Urinary bladder (tissue), 4 donors: ENCODE measurements around the gene TBL3. TPM values are rescaled to one million over a fixed set of nuclear protein-coding genes. Genes with fewer than 3 reads are reported as not detected.
A peak's percentile ranks its signal among the peaks of the same experiment; 100 is the strongest.

Experiments
- DNase-seq: peaks from one replicate; pipeline ENCODE4 v3.0.0-alpha.2; 2015; ENCODE audit errors: extremely low spot score
- H3K27ac ChIP-seq: one replicate; pipeline ENCODE4 v1.5.1; 2013; ENCODE audit warnings: low read depth, mild to moderate bottlenecking, moderate library complexity
- H3K36me3 ChIP-seq: one replicate; pipeline ENCODE4 v1.6.1; 2013; ENCODE audit warnings: mild to moderate bottlenecking, moderate library complexity; ENCODE audit not compliant: insufficient read depth
- H3K4me1 ChIP-seq: one replicate; pipeline ENCODE4 v1.6.1; 2013; ENCODE audit warnings: mild to moderate bottlenecking, moderate library complexity; ENCODE audit not compliant: insufficient read depth
- H3K4me3 ChIP-seq: one replicate; pipeline ENCODE4 v1.5.1; 2013; ENCODE audit warnings: low read depth, low read length
- WGBS: extraction: QIAGEN DNeasy Blood & Tissue Kit; methylation state at CpG from one replicate; pipeline ENCODE4 v1.1.7; 2013; 5-methylcytosine and 5-hydroxymethylcytosine counted together
- polyA plus RNA-seq: library from polyadenylated mRNA; stranded (reverse); fragments of 200-250 nt; gene quantifications from one replicate; pipeline ENCODE4 v1.2.3, GENCODE V29; 2013
- total RNA-seq: library from RNA; depleted of rRNA; stranded (reverse); fragments of >200 nt; gene quantifications from one replicate; pipeline ENCODE4 v1.2.3, GENCODE V29; 2014
- donor health status: healthy with polysubstance abuse.
- donor health status: healthy.

TBL3 gene
- total and polyA plus RNA-seq, 2 donors: 10.9 to 50.6 TPM

- under 1% methylated on average over 97 of the region's 97 CpGs for WGBS
- no peaks in the 10 kb centered on the region for H3K36me3 ChIP-seq
- H3K27ac ChIP-seq: peak within 1 kb of the TSS; percentile 90
- no peaks in the 10 kb centered on the region for H3K4me1 ChIP-seq
- peak; percentile 96 for DNase-seq
- H3K4me3 ChIP-seq: peak within 1 kb of the TSS; percentile 68
Measured at GRCh38 chr16:1964506-1965395, 7.1 kb upstream of the TBL3 start, which contains the start of gene RPS2. Gene RPS2 (minus strand): TSS chr16:1964826. CDS start chr16:1964625, 201 bp downstream.

- WGBS: 22% methylated on average over 24 of the region's 24 CpGs
Measured at GRCh38 chr16:1965396-1966001, 6.4 kb upstream of the TBL3 start.

GRCh38 chr16:1966460-1966859 lies 5.4 kb upstream of the TBL3 start, which contains the start of gene RNF151:
Gene RNF151 (plus strand): TSS chr16:1966856. CDS start chr16:1966882, 26 bp downstream.
- peaks cover 1% of the 10 kb centered on the region for H3K4me1 ChIP-seq
- no peaks in the 10 kb centered on the region for H3K36me3 ChIP-seq
- no peak within 1 kb of the TSS for H3K27ac ChIP-seq
- DNase-seq: no peak
- WGBS: 97% methylated on average over 6 of the region's 6 CpGs
- no peak within 1 kb of the TSS for H3K4me3 ChIP-seq

More at GRCh38 chr16:1965396-1966001, 6.4 kb upstream of the TBL3 start:
- Histone ChIP-seq H3K27ac (peak overlapping the region; percentile 90), H3K36me3 (no peaks in the 10 kb centered on the region), H3K4me1 (no peaks in the 10 kb centered on the region), H3K4me3 (peak overlapping the region; percentile 68)
- no peak for DNase-seq

GRCh38 chr16:1968146-1968953 lies 3.5 kb upstream of the TBL3 start:
- Histone ChIP-seq H3K4me3 (no peak overlapping the region), H3K27ac (no peak overlapping the region), H3K4me1 (peaks cover 1% of the 10 kb centered on the region), H3K36me3 (no peaks in the 10 kb centered on the region)
- no peak for DNase-seq
- 88% methylated on average over 41 of the region's 41 CpGs for WGBS

- 3% methylated on average over 22 of the region's 22 CpGs for WGBS
- Histone ChIP-seq H3K4me3 (peak overlapping the region; percentile 99), H3K4me1 (peaks cover 1% of the 10 kb centered on the region), H3K27ac (no peak overlapping the region), H3K36me3 (peaks cover 8% of the 10 kb centered on the region)
- no peak for DNase-seq
Measured at GRCh38 chr16:1972490-1972877, 631 bp downstream of the TBL3 start.

GRCh38 chr16:1973461-1974156 lies 1.8 kb downstream of the TBL3 start:
- H3K4me3 ChIP-seq: no peak overlapping the region
- H3K36me3 ChIP-seq: peaks cover 10% of the 10 kb centered on the region
- WGBS: 92% methylated on average over 16 of the region's 16 CpGs
- no peak for DNase-seq
- H3K4me1 ChIP-seq: peaks cover 1% of the 10 kb centered on the region
- no peak overlapping the region for H3K27ac ChIP-seq

- DNase-seq: no peak
- Histone ChIP-seq H3K27ac (no peak overlapping the region), H3K4me3 (no peak overlapping the region), H3K4me1 (peaks cover 1% of the 10 kb centered on the region), H3K36me3 (peaks cover 10% of the 10 kb centered on the region)
- 94% methylated on average over 42 of the region's 42 CpGs for WGBS
Measured at GRCh38 chr16:1974157-1975070, 2.6 kb downstream of the TBL3 start.

- peaks cover 10% of the 10 kb centered on the region for H3K36me3 ChIP-seq
- WGBS: 94% methylated on average over 33 of the region's 33 CpGs
- H3K4me1 ChIP-seq: peaks cover 1% of the 10 kb centered on the region
- DNase-seq: no peak
- H3K4me3 ChIP-seq: no peak overlapping the region
- H3K27ac ChIP-seq: no peak overlapping the region
Measured at GRCh38 chr16:1975432-1976215, 3.8 kb downstream of the TBL3 start.

GRCh38 chr16:1976216-1976520 lies 4.3 kb downstream of the TBL3 start:
- H3K27ac ChIP-seq: no peak overlapping the region
- 93% methylated on average over 8 of the region's 8 CpGs for WGBS
- DNase-seq: no peak
- H3K36me3 ChIP-seq: peaks cover 10% of the 10 kb centered on the region
- no peaks in the 10 kb centered on the region for H3K4me1 ChIP-seq
- H3K4me3 ChIP-seq: no peak overlapping the region

GRCh38 chr16:1976951-1977874 lies 5.4 kb downstream of the TBL3 start:
- 91% methylated on average over 33 of the region's 33 CpGs for WGBS
- no peak for DNase-seq
- H3K27ac ChIP-seq: no peak overlapping the region
- no peak overlapping the region for H3K4me3 ChIP-seq
- H3K36me3 ChIP-seq: peaks cover 10% of the 10 kb centered on the region
- no peaks in the 10 kb centered on the region for H3K4me1 ChIP-seq

- no peak for DNase-seq
- 94% methylated on average over 18 of the region's 18 CpGs for WGBS
- Histone ChIP-seq H3K36me3 (peaks cover 10% of the 10 kb centered on the region), H3K27ac (no peak overlapping the region), H3K4me3 (no peak overlapping the region), H3K4me1 (no peaks in the 10 kb centered on the region)
Measured at GRCh38 chr16:1977875-1978268, 6.0 kb downstream of the TBL3 start.
